Measurements from ENCODE around the gene DNAH10. TPM values are rescaled to one million over a fixed set of nuclear protein-coding genes. Genes with fewer than 3 reads are reported as not detected.

Gene DNAH10
- total RNA-seq, 6 experiments from 2014 or later = 0.19 to 1.1 (median 0.64) TPM

GRCh38 chr12:123923927-123924326 lies 161.8 kb downstream of the DNAH10 start:
- peaks cover 14% of the 10 kb centered on the region for H3K4me1 Mint-ChIP-seq (ENCODE audit: low read depth)

DNA sequence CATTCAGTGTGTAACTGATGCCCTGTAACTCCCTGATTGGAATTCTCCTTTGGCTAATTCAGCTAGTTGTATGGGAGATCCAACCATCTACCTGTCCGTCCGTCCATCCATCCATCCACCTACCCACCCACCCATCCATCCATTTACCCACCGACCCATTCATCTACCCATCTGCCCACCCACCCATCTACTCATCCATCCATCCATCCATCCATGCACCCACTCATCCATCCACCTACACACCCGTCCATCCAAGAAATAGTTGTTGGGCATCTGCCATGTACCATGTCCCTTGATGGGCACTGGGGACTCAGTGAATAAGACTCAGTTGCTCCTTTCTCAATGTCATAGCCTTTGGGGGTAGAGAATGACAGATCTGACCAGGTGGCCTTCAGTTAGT lies 162.4 kb downstream of the DNAH10 start:
- DNase-seq = no peak
- Mint-ChIP-seq H3K4me1 (ENCODE audit: low read depth) (peaks cover 8% of the 10 kb centered on the region), H3K27me3 (ENCODE audit: insufficient read depth) (peaks cover 15% of the 10 kb centered on the region), H3K9me3 (no peaks in the 10 kb centered on the region), H3K27ac (no peak overlapping the region), H3K4me3 (no peak overlapping the region), H3K36me3 (ENCODE audit: low read depth) (no peaks in the 10 kb centered on the region)
- TF ChIP-seq, protein P1, sequence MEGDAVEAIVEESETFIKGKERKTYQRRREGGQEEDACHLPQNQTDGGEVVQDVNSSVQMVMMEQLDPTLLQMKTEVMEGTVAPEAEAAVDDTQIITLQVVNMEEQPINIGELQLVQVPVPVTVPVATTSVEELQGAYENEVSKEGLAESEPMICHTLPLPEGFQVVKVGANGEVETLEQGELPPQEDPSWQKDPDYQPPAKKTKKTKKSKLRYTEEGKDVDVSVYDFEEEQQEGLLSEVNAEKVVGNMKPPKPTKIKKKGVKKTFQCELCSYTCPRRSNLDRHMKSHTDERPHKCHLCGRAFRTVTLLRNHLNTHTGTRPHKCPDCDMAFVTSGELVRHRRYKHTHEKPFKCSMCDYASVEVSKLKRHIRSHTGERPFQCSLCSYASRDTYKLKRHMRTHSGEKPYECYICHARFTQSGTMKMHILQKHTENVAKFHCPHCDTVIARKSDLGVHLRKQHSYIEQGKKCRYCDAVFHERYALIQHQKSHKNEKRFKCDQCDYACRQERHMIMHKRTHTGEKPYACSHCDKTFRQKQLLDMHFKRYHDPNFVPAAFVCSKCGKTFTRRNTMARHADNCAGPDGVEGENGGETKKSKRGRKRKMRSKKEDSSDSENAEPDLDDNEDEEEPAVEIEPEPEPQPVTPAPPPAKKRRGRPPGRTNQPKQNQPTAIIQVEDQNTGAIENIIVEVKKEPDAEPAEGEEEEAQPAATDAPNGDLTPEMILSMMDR (IDR thresholded peaks at IDR 0.05) = no peak

More at GRCh38 chr12:123923927-123924326, 161.8 kb downstream of the DNAH10 start:
- H3K9me3 Mint-ChIP-seq = no peaks in the 10 kb centered on the region
- TF ChIP-seq, protein P1 (IDR thresholded peaks at IDR 0.05) = no peak
- peaks cover 10% of the 10 kb centered on the region for H3K27me3 Mint-ChIP-seq (ENCODE audit: insufficient read depth)
- no peak for DNase-seq
- no peaks in the 10 kb centered on the region for H3K36me3 Mint-ChIP-seq (ENCODE audit: low read depth)
- H3K4me3 Mint-ChIP-seq = no peak overlapping the region
- H3K27ac Mint-ChIP-seq = no peak overlapping the region

- H3K4me1 Mint-ChIP-seq (ENCODE audit: low read depth) = no peaks in the 10 kb centered on the region
- H3K36me3 Mint-ChIP-seq (ENCODE audit: low read depth) = no peaks in the 10 kb centered on the region
- peaks cover 15% of the 10 kb centered on the region for H3K27me3 Mint-ChIP-seq (ENCODE audit: insufficient read depth)
- H3K4me3 Mint-ChIP-seq = no peak overlapping the region
- TF ChIP-seq, protein P1 (IDR thresholded peaks at IDR 0.05) = no peak
- no peaks in the 10 kb centered on the region for H3K9me3 Mint-ChIP-seq
- H3K27ac Mint-ChIP-seq = no peak overlapping the region
- no peak for DNase-seq
Observed at GRCh38 chr12:123928274-123928865, 166.3 kb downstream of the DNAH10 start.

DNA sequence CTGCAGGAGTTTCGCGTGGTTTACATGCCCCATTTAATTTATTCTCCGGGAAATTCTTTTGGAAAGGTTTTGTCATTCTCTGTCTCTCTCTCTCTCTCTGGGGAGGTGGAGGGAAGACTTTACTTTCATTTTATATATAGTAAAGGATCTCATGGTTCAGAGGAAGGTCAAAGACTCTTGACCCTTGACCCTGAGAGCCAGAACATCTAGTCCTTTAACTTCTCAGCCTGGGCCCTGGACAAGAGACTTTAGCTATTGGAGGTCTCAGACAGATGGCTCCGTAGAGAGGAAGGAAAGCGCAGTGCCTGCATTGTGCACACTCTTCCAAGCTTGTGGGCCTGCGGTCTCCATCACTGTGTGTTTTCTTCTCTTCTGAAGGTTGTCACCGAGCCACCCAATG lies 166.8 kb downstream of the DNAH10 start:
- TF ChIP-seq, protein P1 (IDR thresholded peaks at IDR 0.05) = no peak
- H3K27ac Mint-ChIP-seq = no peak overlapping the region
- DNase-seq = no peak
- no peaks in the 10 kb centered on the region for H3K4me1 Mint-ChIP-seq (ENCODE audit: low read depth)
- no peaks in the 10 kb centered on the region for H3K36me3 Mint-ChIP-seq (ENCODE audit: low read depth)
- H3K9me3 Mint-ChIP-seq = no peaks in the 10 kb centered on the region
- H3K27me3 Mint-ChIP-seq (ENCODE audit: insufficient read depth) = peaks cover 16% of the 10 kb centered on the region
- H3K4me3 Mint-ChIP-seq = no peak overlapping the region

DNA sequence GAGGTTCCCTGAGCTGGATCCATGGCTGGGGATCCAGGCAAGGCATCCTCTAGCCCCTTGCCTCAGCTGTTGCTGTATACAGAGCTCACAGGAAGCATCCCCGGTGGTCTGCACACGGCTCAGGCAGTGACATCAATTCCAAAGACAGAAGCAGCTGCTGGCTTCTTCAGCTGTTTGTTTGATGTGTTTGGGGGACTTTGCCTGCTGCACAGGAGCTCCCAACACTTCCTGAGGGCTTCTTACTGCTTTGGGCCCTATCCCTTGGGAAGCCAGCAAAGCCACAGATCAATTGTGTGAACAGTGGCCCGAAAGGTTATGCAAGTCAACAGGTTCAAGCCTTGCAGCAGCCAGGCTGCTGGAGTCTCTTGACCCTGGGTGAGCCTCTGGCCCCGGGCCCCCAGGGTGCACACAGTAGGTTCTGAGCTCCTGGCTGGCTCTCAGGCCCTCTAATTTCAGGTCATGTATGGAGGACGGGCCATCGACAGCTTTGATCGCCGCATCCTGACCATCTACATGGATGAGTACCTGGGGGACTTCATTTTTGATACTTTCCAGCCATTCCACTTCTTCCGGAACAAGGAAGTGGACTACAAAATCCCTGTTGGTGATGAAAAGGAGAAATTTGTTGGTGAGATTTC lies 168.0 kb downstream of the DNAH10 start:
- Mint-ChIP-seq H3K9me3 (no peaks in the 10 kb centered on the region), H3K4me1 (ENCODE audit: low read depth) (no peaks in the 10 kb centered on the region), H3K27me3 (ENCODE audit: insufficient read depth) (peaks cover 13% of the 10 kb centered on the region), H3K4me3 (no peak overlapping the region), H3K27ac (no peak overlapping the region), H3K36me3 (ENCODE audit: low read depth) (no peaks in the 10 kb centered on the region)
- no peak for DNase-seq
- TF ChIP-seq, protein P1 (IDR thresholded peaks at IDR 0.05) = no peak
